Bone marrow (tissue), 2 donors: ENCODE data around the gene RSPH9.

ENCODE experiments used
- DNase-seq, 2 donors: peaks; one replicate each; lab custom pipeline; 2025; lab: John Stamatoyannopoulos, UW

The RSPH9 gene

GRCh38 chr6:43710576-43710975 lies 65.7 kb downstream of the RSPH9 start:
- no peak for DNase-seq

GRCh38 chr6:43712579-43712978 lies 67.7 kb downstream of the RSPH9 start:
- no peak for DNase-seq

- DNase-seq = no peak
Observed at GRCh38 chr6:43713643-43714310, 68.9 kb downstream of the RSPH9 start.

DNA sequence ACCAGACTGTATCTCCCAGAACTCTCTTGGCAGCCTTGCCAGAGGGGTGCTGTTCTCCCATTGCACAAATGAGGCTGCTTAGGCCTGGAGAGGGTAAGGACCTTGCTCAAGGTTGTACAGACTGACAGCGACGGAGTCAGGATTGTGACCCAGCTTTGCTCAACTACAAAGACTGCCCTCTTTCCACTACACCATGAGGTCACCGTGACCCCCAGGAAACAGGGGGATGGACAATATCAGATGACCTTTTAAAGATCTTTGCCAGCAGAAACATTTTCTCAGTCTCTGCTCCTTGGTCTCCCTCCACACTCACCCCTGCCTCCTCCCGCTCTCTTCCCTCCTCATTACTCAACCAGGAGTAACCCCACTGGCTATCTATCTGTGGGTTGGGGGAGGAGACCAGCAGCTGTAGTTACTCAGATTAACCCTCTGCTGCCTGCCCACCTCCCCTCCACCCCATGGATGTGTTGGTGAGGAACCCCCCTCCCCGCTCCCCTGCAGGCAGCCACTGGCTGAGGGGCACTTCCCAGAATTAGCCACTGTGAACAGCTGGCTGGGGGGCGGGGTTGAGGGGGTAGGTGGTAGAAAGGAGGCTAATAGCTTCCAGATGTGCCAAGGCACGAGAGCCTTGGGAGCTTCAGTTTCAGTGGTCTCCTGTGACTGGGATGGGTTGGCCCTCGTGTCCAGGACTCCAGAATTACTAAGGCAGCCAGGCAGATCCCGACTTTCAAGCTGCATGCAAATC lies 69.6 kb downstream of the RSPH9 start:
- no peak for DNase-seq

GRCh38 chr6:43715056-43715788 lies 70.4 kb downstream of the RSPH9 start:
- DNase-seq = no peak

DNA sequence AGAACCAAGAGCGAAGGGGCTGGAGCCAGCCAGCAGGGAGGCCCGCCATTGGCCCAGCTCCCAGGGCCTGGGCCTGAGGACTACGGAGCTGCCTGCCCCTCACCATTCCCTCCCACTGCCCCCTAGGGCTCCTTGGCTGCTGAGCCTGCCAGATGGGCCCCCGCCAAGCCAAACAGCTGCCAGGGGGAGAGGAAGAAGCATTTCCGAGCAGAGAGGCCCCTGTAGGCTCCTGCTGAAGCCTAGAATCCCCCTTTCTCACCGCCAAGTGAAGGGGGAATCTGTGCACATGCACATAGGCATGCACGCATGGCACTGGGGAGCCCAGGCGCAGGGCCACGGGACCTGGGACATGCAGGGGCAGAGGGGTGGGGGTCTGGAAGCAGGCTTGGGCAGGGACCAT lies 71.3 kb downstream of the RSPH9 start:
- no peak for DNase-seq

- no peak for DNase-seq
Observed at GRCh38 chr6:43717389-43717788, 72.6 kb downstream of the RSPH9 start.

DNA sequence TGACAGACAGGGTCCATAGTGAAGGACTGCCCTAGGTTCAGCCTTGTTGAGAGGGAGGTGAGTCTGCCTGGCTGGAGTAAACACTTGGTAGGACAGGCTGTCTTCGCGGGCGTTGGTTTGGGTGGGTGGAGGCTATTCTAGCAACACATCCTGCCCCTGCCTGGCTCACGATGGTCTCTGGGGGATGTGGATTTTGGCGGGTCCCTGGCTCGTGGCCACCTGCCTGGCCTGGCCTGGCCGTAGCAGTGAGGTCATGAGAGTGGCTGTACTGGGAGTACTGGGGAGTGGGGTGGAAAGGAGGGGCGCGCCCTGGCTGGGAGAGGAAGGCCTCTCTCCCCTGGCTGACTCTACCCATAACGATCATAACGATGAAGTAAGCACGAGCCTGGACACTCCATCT lies 73.0 kb downstream of the RSPH9 start:
- no peak for DNase-seq

- DNase-seq = no peak
Observed at GRCh38 chr6:43718387-43719105, 73.7 kb downstream of the RSPH9 start.

DNA sequence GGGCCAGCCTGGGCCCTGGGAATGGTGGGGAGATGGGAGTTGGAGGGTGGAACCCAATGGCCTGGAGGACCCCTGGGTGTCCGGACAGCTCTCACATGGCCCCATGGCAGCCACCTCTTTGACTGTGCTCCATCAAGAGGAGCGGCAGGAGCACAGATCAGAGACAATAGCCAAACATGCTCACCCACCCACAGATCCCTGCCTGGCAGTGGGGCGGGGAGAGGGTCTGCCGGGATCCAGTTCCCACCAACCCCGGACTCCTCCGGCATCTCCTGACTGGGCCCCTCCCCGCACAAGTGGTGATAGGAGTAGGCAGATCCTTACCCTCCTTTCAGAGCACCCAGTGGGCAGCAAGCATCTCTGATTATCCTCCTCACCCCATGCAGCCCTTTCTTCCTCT lies 74.7 kb downstream of the RSPH9 start:
- no peak for DNase-seq

- no peak for DNase-seq
Observed at GRCh38 chr6:43720999-43721398, 76.2 kb downstream of the RSPH9 start.
